NOMO-1 treated with dmso at 0.1 percent for 144 hours (cell line): ENCODE results near the gene DKK1.
"Not testable (repeated sequence)": the region's sequence is repeated elsewhere in the genome, so short reads cannot be mapped to it uniquely, and the experiment has no call there.

Source experiments
- DNase-seq: peaks from one replicate; lab custom pipeline; 2025; ENCODE audit not compliant: unreplicated experiment; lab: John Stamatoyannopoulos, UW

DKK1 gene

DNA sequence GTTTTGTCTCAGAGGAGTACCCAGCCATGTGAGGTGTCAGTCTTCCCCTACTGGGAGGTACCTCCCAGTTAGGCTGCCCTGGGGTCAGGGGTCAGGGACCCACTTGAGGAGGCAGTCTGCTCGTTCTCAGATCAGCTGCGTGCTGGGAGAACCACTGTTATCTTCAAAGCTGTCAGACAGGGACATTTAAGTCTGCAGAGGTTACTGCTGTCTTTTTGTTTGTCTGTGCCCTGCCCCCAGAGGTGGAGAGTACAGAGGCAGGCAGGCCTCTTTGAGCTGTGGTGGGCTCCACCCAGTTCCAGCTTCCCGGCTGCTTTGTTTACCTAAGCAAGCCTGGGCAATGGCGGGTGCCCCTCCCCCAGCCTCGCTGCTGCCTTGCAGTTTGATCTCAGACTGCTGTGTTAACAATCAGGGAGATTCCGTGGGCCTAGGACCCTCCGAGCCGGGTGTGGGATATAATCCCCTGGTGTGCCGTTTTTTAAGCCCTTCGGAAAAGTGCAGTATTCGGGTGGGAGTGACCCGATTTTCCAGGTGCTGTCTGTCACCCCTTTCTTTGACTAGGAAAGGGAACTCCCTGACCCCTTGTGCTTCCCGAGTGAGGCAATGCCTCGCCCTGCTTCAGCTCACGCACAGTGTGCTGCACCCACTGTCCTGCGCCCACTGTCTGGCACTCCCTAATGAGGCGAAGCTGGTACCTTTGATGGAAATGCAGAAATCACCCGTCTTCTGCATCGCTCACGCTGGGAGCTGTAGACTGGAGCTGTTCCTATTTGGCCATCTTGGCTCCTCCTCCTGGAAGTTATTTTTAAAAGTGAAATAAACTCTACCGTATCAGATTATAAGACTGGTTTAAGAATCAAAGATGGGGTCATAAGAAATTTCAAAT is 51.7 kb downstream of the DKK1 start:
- DNase-seq, result not testable (repeated sequence)
